GM18861 (cell line): Measurements from ENCODE around the gene SERPINB6.
"Not testable (repeated sequence)": the region's sequence is repeated elsewhere in the genome, so short reads cannot be mapped to it uniquely, and the experiment has no call there.

ENCODE experiments used
- ATAC-seq: cut with Tn5 transposase; IDR thresholded peaks from one replicate; pipeline ENCODE4 v1.9.1; 2021; ENCODE audit not compliant: unreplicated experiment

The SERPINB6 gene

GRCh38 chr6:2977799-2978590 is 6.6 kb upstream of the SERPINB6 start:
- ATAC-seq = no peak

- no peak for ATAC-seq
These were observed 5.9 kb upstream of the SERPINB6 start for GRCh38 chr6:2977290-2977689.

- no peak for ATAC-seq
These were observed 5.3 kb upstream of the SERPINB6 start for GRCh38 chr6:2976571-2977085.

- no peak for ATAC-seq
These were observed 4.7 kb upstream of the SERPINB6 start for GRCh38 chr6:2976060-2976459.

- no peak for ATAC-seq
These were observed 2.3 kb upstream of the SERPINB6 start for GRCh38 chr6:2973676-2974075.

GRCh38 chr6:2973180-2973579 is 1.8 kb upstream of the SERPINB6 start:
- not testable (repeated sequence) for ATAC-seq

- not testable (repeated sequence) for ATAC-seq
These were observed 1.3 kb upstream of the SERPINB6 start for GRCh38 chr6:2972685-2973084.

GRCh38 chr6:2972219-2972487 is 786 bp upstream of the SERPINB6 start:
- not testable (repeated sequence) for ATAC-seq

GRCh38 chr6:2970753-2971419 is 481 bp downstream of the SERPINB6 start:
- ATAC-seq = no peak

GRCh38 chr6:2970034-2970685 is 1.2 kb downstream of the SERPINB6 start:
- no peak for ATAC-seq

GRCh38 chr6:2969549-2969948 is 1.8 kb downstream of the SERPINB6 start:
- ATAC-seq = no peak

GRCh38 chr6:2968600-2969135 is 2.7 kb downstream of the SERPINB6 start:
- ATAC-seq = no peak

GRCh38 chr6:2967936-2968335 is 3.4 kb downstream of the SERPINB6 start:
- ATAC-seq = no peak

- no peak for ATAC-seq
These were observed 5.0 kb downstream of the SERPINB6 start for GRCh38 chr6:2966347-2966746.

- ATAC-seq = no peak
These were observed 6.4 kb downstream of the SERPINB6 start for GRCh38 chr6:2964793-2965505.

- ATAC-seq = no peak
These were observed 7.6 kb downstream of the SERPINB6 start for GRCh38 chr6:2963756-2964155.

GRCh38 chr6:2962636-2963035 is 8.7 kb downstream of the SERPINB6 start:
- no peak for ATAC-seq

GRCh38 chr6:2962004-2962403 is 9.4 kb downstream of the SERPINB6 start:
- ATAC-seq = no peak

GRCh38 chr6:2961506-2961905 is 9.9 kb downstream of the SERPINB6 start:
- no peak for ATAC-seq

GRCh38 chr6:2960935-2961334 is 10.4 kb downstream of the SERPINB6 start:
- ATAC-seq = no peak
